Mucosa of descending colon (tissue), 3 donors: ENCODE results near the gene GHRHR. TPM values are rescaled to one million over a fixed set of nuclear protein-coding genes. Genes with fewer than 3 reads are reported as not detected.

Experiments used
- ATAC-seq: fragments of 200-7000 bp; cut with Tn5 transposase; one replicate; pipeline ENCODE4 v1.9.1; 2020; ENCODE audit warnings: mild to moderate bottlenecking, moderate library complexity
- DNase-seq, 3 donors: peaks; one replicate each; pipeline ENCODE4 v3.0.0-alpha.2; 2020
- H3K36me3 ChIP-seq: fragments of 200-600 bp; one replicate; pipeline ENCODE4 v1.8.0; 2021; ENCODE audit warnings: low read depth, mild to moderate bottlenecking
- H3K4me1 ChIP-seq: fragments of 200-600 bp; one replicate; pipeline ENCODE4 v1.8.0; 2021; ENCODE audit warnings: low read depth, mild to moderate bottlenecking
- H3K4me3 ChIP-seq: fragments of 200-600 bp; one replicate; pipeline ENCODE4 v1.8.0; 2021; ENCODE audit warnings: mild to moderate bottlenecking
- H3K9me3 ChIP-seq: fragments of 200-600 bp; one replicate; pipeline ENCODE4 v1.8.0; 2021; ENCODE audit warnings: mild to moderate bottlenecking
- intact Hi-C, 2 donors: fragments of 100-400 bp; cut with DNase I in 1 of 2; cut with micrococcal nuclease in 1 of 2; formaldehyde crosslinking; loops; one replicate each; pipeline versions ENCODE4 v1.11.0 to v1.11.1; 2022; cut with DNase I, micrococcal nuclease
- total RNA-seq, 3 donors: library from RNA; stranded (reverse); fragmentation: NEBNext Ultra II Directional in 2 of 3; extraction: Animal tissue kit (Norgen Biotek cat#: 25700) in 2 of 3; gene quantifications; one replicate each; pipeline versions ENCODE4 v1.2.1 to v1.2.4, GENCODE V29; 2021 to 2023
- TF ChIP-seq, protein P1 (sequence below): fragments of 200-600 bp; IDR thresholded peaks from one replicate; pipeline ENCODE4 v1.8.0; 2022; ENCODE audit warnings: antibody characterized with exemption, mild to moderate bottlenecking
- donor health status: DM: no; HTN: no; CAD: no; lungs with moderate emphysema.
- donor health status: DM: no; HTN: no; CAD: no.
- donor health status: DM: no; HTN: yes; CAD: no.

GHRHR gene
- total RNA-seq, 3 donors from 2014 or later: not detected

GRCh38 chr7:30997316-30997715 lies 33.6 kb downstream of the GHRHR start:
- Histone ChIP-seq H3K4me3 (no peak overlapping the region), H3K9me3 (no peaks in the 10 kb centered on the region), H3K4me1 (no peaks in the 10 kb centered on the region), H3K36me3 (no peaks in the 10 kb centered on the region)
- intact Hi-C loops: no loop called here
- TF ChIP-seq, protein P1, sequence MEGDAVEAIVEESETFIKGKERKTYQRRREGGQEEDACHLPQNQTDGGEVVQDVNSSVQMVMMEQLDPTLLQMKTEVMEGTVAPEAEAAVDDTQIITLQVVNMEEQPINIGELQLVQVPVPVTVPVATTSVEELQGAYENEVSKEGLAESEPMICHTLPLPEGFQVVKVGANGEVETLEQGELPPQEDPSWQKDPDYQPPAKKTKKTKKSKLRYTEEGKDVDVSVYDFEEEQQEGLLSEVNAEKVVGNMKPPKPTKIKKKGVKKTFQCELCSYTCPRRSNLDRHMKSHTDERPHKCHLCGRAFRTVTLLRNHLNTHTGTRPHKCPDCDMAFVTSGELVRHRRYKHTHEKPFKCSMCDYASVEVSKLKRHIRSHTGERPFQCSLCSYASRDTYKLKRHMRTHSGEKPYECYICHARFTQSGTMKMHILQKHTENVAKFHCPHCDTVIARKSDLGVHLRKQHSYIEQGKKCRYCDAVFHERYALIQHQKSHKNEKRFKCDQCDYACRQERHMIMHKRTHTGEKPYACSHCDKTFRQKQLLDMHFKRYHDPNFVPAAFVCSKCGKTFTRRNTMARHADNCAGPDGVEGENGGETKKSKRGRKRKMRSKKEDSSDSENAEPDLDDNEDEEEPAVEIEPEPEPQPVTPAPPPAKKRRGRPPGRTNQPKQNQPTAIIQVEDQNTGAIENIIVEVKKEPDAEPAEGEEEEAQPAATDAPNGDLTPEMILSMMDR: no peak
- DNase-seq (no peak), ATAC-seq (no peak)

DNA sequence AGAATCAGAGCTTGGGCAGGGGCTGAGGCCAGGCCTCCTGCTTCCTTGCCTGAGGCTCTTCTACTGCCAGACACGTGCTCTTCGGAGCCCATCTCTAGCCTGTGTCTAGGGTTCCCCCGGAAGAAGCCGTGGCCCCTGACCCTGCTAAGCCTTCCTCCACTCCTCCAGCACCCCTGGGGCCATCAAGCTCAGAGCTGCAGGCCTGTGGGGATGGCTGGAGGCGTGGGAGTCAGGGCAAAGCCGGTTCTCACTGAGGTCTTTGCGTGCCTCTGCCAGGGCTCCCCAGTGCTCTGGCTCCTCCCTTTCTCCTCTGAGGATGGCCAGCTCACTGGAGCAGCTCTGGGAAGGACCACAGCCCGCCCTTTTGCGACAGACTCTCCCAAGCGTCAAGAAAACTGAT lies 34.4 kb downstream of the GHRHR start:
- no peak overlapping the region for H3K4me3 ChIP-seq
- intact Hi-C loops: no loop called here
- H3K9me3 ChIP-seq: no peaks in the 10 kb centered on the region
- TF ChIP-seq, protein P1: no peak
- no peaks in the 10 kb centered on the region for H3K4me1 ChIP-seq
- DNase-seq: no peak
- no peaks in the 10 kb centered on the region for H3K36me3 ChIP-seq
- no peak for ATAC-seq

- H3K4me3 ChIP-seq: no peak overlapping the region
- no peaks in the 10 kb centered on the region for H3K36me3 ChIP-seq
- ATAC-seq: peak; percentile 27
- TF ChIP-seq, protein P1: no peak
- H3K9me3 ChIP-seq: no peaks in the 10 kb centered on the region
- DNase-seq: no peak
- no peaks in the 10 kb centered on the region for H3K4me1 ChIP-seq
- intact Hi-C loops: no loop called here
These were observed 36.5 kb downstream of the GHRHR start for GRCh38 chr7:31000161-31000693.

GRCh38 chr7:31000779-31001178 lies 37.0 kb downstream of the GHRHR start:
- TF ChIP-seq, protein P1: no peak
- ATAC-seq: no peak
- no peak overlapping the region for H3K4me3 ChIP-seq
- no peaks in the 10 kb centered on the region for H3K9me3 ChIP-seq
- no peaks in the 10 kb centered on the region for H3K4me1 ChIP-seq
- intact Hi-C loops: no loop called here
- H3K36me3 ChIP-seq: no peaks in the 10 kb centered on the region
- DNase-seq: no peak

DNA sequence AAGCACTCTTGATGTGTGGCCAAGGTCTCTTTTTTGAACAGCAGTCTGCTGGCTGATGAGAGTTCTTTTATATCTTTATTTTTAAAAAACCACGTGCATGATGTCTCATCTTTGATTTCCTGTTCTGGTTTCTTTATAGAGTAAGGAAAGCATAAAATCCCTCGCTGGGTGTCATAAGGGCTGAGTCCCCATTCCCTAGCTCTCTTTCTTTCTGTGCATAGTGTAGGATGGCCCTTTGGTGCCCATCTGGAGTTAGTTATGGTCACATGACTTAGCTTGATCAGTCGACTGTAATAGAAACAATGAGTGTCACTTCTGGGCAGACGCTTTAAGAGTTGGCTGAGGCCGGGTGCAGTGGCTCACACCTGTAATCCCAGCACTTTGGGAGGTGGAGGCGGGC lies 38.5 kb downstream of the GHRHR start:
- TF ChIP-seq, protein P1: no peak
- Histone ChIP-seq H3K4me1 (no peaks in the 10 kb centered on the region), H3K36me3 (no peaks in the 10 kb centered on the region), H3K9me3 (no peaks in the 10 kb centered on the region), H3K4me3 (no peak overlapping the region)
- ATAC-seq (no peak), DNase-seq (no peak)
- intact Hi-C loops: no loop called here

- TF ChIP-seq, protein P1: no peak
- ATAC-seq (no peak), DNase-seq (no peak)
- Histone ChIP-seq H3K4me3 (no peak overlapping the region), H3K9me3 (no peaks in the 10 kb centered on the region), H3K4me1 (no peaks in the 10 kb centered on the region), H3K36me3 (no peaks in the 10 kb centered on the region)
- intact Hi-C loops: no loop called here
These were observed 39.3 kb downstream of the GHRHR start for GRCh38 chr7:31003097-31003496.
